Stimulated activated CD4-positive, alpha-beta T cell treated with anti-CD3 and anti-CD28 coated beads, TNF-alpha, amount 100 ng/mL, for 24 hours (primary cell): ENCODE results near the gene HELZ2.

ENCODE experiments used
- DNase-seq, 3 experiments: peaks; one replicate each; pipeline ENCODE4 v3.0.0-alpha.2; 2020; ENCODE audit warnings: low read depth in 3 of 3

HELZ2 gene

GRCh38 chr20:63553933-63554290 lies 20.1 kb downstream of the HELZ2 start, which contains the start of gene FNDC11:
Gene FNDC11, plus strand, starts transcription at chr20:63554159. Its CDS starts 1,505 bp downstream, at chr20:63555664.
- DNase-seq = peak in 1 of 3 experiments; percentile 40

DNA sequence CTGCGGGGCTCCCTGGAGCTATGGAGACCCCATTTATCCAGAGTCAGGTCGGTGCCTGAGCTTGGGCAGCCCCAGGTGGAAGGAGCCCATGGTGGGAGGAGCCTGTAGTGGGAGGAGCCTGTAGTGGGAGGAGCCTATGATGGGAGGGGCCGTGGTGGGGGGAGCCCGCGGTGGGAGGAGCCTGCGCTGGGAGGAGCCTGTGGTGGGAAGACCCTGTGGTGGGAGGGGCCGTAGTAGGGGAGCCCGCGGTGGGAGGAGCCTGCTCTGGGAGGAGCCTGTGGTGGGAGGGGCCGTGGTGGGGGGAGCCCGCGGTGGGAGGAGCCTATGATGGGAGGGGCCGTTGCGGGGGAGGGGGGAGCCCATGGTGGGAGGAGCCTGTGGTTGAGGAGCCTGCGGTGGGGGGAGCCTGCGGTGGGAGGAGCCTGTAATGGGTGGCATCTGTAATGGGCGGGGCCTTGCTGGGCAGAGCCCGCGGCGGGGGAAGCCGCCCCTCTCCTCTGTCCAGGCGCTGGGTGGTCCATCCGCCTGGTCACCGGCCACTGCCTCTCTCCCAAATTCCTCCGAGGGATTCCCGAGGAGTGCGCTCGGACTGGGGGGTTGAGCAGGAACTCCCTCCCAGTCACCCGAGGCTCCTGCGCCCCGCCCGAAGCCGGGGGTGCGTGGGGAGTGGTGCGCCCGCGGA lies 20.6 kb downstream of the HELZ2 start:
- DNase-seq = peak; percentile 72 to 82 (median 81)

DNA sequence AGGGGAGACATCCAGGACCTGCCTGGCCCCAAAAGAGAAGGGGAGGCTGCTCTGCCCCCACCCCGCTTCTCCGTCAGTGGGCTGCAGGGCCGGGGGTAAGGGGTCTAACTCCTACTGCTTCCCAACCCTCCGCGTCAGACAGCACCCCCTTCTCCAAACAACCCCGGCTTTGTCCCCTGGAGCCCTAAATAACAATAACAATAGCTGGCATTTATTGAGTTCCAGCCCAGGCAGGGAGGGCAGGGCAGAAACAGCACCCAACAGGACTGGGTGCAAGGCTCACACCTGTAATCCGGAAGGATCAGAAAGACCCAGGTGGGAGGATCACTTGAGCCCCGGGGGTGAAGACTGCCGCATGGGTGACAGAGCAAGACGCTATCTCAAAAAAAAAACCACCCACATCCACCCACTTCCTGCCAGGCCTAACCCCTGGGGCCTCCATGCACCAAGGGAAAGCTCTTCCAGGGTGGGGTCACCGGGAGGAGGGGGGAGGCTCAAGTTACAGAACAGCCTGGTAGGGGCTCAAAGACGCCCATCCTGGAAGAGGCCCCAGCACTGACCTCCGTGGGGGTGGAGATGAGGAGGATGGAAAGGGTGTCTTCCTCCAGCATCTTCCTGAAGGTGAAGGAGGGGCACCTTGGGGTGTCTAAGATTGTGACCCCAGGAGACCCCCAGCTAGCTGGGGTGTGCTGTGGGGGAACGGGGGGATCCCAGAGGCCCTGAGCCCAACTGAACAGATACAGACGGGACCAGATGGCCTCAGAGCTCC lies 21.4 kb downstream of the HELZ2 start:
- peak in 1 of 3 experiments; percentile 22 for DNase-seq

GRCh38 chr20:63551068-63551467 lies 23.0 kb downstream of the HELZ2 start:
- no peak for DNase-seq

- no peak for DNase-seq
These were observed 24.3 kb downstream of the HELZ2 start for GRCh38 chr20:63549679-63550282.

- DNase-seq = no peak
These were observed 25.0 kb downstream of the HELZ2 start for GRCh38 chr20:63549019-63549418.

GRCh38 chr20:63548542-63548941 lies 25.5 kb downstream of the HELZ2 start:
- no peak for DNase-seq

- no peak for DNase-seq
These were observed 26.1 kb downstream of the HELZ2 start, which contains the start of gene SRMS for GRCh38 chr20:63547725-63548480. Gene SRMS, minus strand, starts transcription at chr20:63547749. Its CDS starts 286 bp downstream, at chr20:63547463.

DNA sequence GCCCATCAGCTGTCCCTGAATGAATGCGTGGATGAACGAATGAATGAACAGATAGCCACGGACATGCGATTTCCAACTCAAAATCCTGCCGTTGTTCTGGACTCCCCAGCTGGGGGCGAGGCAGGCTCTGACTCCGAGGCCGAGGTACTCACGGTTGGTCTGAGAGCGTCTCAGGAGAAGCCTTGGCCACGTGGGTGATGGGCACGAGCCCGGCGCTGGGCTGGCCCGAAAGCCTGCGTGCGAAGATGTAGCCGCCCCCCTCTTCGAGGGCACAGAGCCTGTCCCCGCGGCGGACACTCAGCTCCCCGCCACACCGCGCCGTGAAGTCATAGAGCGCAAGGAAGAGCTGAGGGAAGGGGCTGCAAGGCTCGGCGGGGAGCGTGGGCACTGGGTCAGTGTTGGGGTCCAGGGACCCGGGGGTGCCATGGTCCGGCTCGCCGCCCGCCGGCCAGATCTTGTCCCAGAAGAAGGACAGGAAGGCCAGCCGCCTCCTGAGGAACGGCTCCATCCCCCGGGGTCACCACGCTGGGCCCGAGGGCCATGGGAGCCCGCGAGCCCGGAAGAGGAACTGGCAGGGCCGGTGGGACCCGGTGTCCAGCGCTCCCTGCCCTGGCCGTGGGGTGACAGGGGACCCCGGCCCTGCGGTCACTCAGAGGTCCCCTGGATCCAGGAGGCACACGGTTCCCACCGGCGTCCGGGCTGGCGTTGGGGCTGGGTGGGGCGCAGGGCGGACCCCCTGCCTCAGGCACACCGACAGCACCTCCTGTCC lies 26.9 kb downstream of the HELZ2 start:
- no peak for DNase-seq

GRCh38 chr20:63546256-63546955 lies 27.6 kb downstream of the HELZ2 start:
- DNase-seq = no peak

GRCh38 chr20:63545814-63546213 lies 28.2 kb downstream of the HELZ2 start:
- DNase-seq = no peak

DNA sequence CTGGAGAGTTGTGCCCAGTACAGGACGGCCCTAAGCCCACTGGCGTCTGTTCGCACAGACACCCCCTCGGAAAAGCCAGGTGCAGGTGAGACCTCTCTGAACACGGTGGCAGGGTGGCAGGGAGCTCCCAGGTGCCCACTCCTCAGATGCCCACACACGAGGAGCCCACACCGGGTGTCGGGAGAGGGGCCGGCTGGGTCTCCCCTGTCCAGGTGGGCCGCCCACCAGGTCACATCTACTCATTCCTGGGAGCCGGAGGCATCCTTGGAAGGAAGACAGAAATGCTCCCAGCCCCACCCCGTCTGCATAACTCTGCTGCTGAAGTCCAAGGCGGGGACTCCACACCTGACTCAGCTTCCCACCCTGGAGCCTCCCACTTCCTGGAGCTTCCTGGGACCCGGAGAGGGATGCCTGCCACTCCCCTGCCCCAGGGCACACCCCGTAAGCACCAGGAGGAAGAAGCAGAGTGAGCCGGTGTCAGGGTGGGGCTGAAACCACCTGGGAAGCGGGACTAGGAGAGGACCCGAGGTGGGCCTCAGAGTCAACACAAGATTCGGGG lies 29.0 kb downstream of the HELZ2 start:
- DNase-seq = no peak

DNA sequence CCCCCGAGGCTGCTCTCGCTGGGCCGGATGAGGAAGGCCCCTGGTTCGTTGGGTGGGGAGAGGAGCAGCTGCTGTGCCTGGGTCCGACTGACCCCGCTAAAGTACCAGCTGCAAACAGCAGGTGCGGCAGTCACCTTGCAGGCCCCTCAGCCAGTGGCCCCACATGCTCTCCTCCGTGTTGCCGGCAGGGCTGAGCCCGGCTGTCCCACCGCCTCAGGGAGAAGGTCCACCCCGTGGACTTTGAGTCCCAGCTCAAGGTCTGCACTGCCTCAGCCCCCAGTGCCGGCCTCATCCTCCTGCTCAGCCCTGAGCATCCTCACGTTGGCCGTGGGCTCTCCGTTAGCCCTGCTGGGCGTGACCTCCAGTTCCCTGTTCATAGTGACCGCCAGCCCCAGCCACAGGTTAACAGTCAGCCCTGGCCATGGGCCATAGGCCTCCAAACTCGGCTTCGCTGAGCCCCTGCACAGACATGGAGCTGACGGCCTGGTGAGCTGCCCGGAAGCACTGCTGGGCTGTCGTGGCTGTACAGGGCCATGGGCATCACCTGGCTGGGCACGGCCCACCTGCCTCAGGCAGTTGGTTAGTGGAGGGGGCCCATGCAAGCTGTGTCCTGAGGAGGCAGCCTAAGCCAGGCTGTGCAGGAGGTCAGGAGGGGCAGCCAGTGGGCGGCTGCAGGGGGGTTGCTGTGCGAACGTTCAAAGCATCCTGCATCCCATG lies 29.6 kb downstream of the HELZ2 start:
- DNase-seq = no peak

DNA sequence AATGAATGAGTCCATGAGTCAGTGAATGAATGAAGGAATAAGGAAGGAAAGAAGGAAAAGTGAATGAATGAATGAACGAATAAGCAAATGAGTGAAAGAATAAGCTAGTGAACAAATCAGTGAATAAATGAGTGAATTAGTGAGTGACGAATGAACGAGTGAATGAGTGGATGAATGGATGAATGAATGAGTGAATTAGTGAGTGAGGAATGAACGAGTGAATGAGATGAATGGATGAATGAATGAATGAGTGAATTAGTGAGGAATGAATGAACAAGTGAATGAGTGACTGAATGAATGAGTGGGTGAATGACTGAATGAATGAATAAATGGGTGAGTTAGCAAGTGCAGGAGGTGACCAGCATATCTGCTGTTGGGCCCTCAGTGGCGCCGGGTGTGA lies 30.3 kb downstream of the HELZ2 start:
- no peak for DNase-seq

GRCh38 chr20:63543131-63543530 lies 30.9 kb downstream of the HELZ2 start:
- DNase-seq = no peak

DNA sequence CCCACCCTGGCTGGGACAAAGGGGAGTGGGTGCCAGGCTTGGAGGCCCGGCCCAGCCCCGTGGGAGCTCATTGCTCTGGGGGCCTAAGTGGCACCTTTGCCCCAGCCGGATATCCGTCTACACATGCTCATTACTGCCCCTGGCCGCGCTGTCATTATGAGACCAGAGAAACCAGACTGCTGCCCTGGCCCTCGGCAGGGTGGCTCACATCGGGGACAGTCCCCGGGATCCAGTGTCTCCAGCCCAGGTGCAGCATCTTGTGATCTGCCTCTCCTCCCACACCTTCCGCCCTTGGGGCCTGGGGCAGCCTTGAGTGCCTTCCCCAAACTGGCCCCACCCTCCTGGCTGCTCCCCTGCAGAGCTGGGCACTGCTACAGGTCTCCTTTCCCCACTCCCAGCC lies 31.3 kb downstream of the HELZ2 start:
- DNase-seq = no peak

DNA sequence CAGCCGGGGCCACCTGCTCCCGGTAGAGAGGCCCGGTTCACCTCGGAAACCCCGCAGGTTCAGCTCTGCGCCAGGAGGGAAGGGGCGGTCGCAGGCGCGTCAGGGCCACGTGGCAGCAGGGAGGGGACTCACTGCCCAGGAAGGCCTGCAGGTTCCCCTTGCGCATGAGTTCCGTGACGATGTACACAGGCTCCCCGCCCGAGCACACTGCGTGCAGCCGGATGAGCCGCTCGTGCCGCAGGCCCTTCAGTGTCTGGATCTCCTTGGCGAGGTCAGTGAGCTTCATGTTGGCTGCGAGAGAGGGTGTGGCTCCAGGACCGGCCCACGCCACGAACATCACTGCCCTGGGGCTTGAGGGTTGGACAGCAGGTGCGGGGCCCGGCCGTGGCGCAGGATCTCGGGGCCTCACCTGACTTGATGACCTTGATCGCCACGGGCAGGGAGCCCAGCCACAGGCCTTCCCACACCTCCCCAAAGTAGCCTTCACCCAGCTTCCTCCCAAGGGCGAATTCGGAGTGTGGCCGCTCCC lies 31.9 kb downstream of the HELZ2 start:
- no peak for DNase-seq

DNA sequence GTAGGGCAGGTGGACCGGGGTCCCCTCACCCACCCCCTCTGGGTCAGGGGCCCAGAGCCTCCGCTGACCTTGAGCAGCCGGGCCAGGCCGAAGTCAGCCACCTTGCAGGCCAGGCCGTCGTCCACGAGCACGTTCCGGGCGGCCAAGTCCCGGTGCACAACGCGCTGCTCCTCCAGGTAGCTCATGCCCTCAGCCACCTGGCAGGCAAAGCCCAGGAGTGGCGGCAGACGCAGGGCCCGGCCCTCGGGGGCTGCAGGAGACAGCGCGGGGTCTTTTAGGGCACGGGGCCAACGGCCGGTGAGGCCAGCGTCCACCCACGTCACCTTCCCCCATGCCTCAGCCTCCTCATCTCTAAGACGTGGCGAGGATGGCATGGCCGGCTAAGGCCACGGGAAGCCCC lies 32.7 kb downstream of the HELZ2 start:
- no peak for DNase-seq

- DNase-seq = no peak
These were observed 33.4 kb downstream of the HELZ2 start for GRCh38 chr20:63540417-63541186.
